ENCODE results near the gene RFT1.

RFT1 gene

GRCh38 chr3:53149006-53149690 lies 18.9 kb upstream of the RFT1 start:
- in situ Hi-C loops (cut with MboI; ENCODE audit: low sequenced_read_pairs, unreplicated experiment): no loop called here

GRCh38 chr3:53147903-53148400 lies 17.7 kb upstream of the RFT1 start:
- in situ Hi-C loops (cut with MboI; ENCODE audit: low sequenced_read_pairs, unreplicated experiment): no loop called here
- no peak for TF ChIP-seq CTCF (IDR thresholded peaks at IDR 0.05; ENCODE audit: borderline replicate concordance, control extremely low read depth, extremely low read depth, insufficient read depth, missing control alignments)
- no peak for DNase-seq (ENCODE audit: low spot score)

More at GRCh38 chr3:53149006-53149690, 18.9 kb upstream of the RFT1 start:
- no peak for TF ChIP-seq CTCF (IDR thresholded peaks at IDR 0.05; ENCODE audit: borderline replicate concordance, control extremely low read depth, extremely low read depth, insufficient read depth, missing control alignments)
- no peak for DNase-seq (ENCODE audit: low spot score)

- no peak for DNase-seq (ENCODE audit: low spot score)
- in situ Hi-C loops (cut with MboI; ENCODE audit: low sequenced_read_pairs, unreplicated experiment): no loop called here
- TF ChIP-seq CTCF (IDR thresholded peaks at IDR 0.05; ENCODE audit: borderline replicate concordance, control extremely low read depth, extremely low read depth, insufficient read depth, missing control alignments): no peak
These were observed 17.1 kb upstream of the RFT1 start for GRCh38 chr3:53147151-53147902.

GRCh38 chr3:53146319-53146891 lies 16.2 kb upstream of the RFT1 start:
- in situ Hi-C loops (cut with MboI; ENCODE audit: low sequenced_read_pairs, unreplicated experiment): no loop called here
- no peak for TF ChIP-seq CTCF (IDR thresholded peaks at IDR 0.05; ENCODE audit: borderline replicate concordance, control extremely low read depth, extremely low read depth, insufficient read depth, missing control alignments)
- DNase-seq (ENCODE audit: low spot score): no peak

- in situ Hi-C loops (cut with MboI; ENCODE audit: low sequenced_read_pairs, unreplicated experiment): no loop called here
- no peak for TF ChIP-seq CTCF (IDR thresholded peaks at IDR 0.05; ENCODE audit: borderline replicate concordance, control extremely low read depth, extremely low read depth, insufficient read depth, missing control alignments)
- no peak for DNase-seq (ENCODE audit: low spot score)
These were observed 15.5 kb upstream of the RFT1 start for GRCh38 chr3:53145713-53146080.

GRCh38 chr3:53144862-53145712 lies 14.9 kb upstream of the RFT1 start:
- in situ Hi-C loops (cut with MboI; ENCODE audit: low sequenced_read_pairs, unreplicated experiment): no loop called here
- no peak for DNase-seq (ENCODE audit: low spot score)
- no peak for TF ChIP-seq CTCF (IDR thresholded peaks at IDR 0.05; ENCODE audit: borderline replicate concordance, control extremely low read depth, extremely low read depth, insufficient read depth, missing control alignments)
